OCI-LY7 (cell line): ENCODE data around the gene ADISSP. TPM values are rescaled to one million over a fixed set of nuclear protein-coding genes. Genes with fewer than 3 reads are reported as not detected.
A peak's percentile ranks its signal among the peaks of the same experiment; 100 is the strongest.

Experiments
- BruUV-seq: library from RNA; stranded (reverse); fragments of 400-500 nt; replicated peaks from 2 replicates; lab custom pipeline; 2021; lab: Mats Ljungman, UMichigan
- CTCF ChIA-PET: fragments of 300-600 bp; sonication (Branson Sonifier 250); formaldehyde crosslinking; loops from one replicate; lab custom pipeline; 2022; ENCODE audit warnings: antibody characterized with exemption; ENCODE audit not compliant: unreplicated experiment; lab: Charles Lee
- POLR2A ChIA-PET: fragments of 300-600 bp; sonication (Branson Sonifier 250); formaldehyde crosslinking; loops from one replicate; lab custom pipeline; 2022; ENCODE audit warnings: antibody characterized with exemption; lab: Charles Lee
- DNase-seq: peaks from one replicate; pipeline ENCODE4 v3.0.0-alpha.2; 2015; ENCODE audit warnings: low spot score
- H2AFZ ChIP-seq: fragments of 200-600 bp; sonication (generic), shearing (Covaris generic); 2 replicates; pipeline ENCODE4 v1.6.1; 2014; ENCODE audit warnings: mild to moderate bottlenecking, antibody characterized with exemption, low read length, moderate library complexity
- H3K27ac ChIP-seq: fragments of 200-600 bp; sonication (generic); 2 replicates; pipeline ENCODE4 v1.5.1; 2014; ENCODE audit warnings: mixed run types, low read depth, mild to moderate bottlenecking, moderate library complexity, low read length, inconsistent platforms; ENCODE audit not compliant: poor library complexity, severe bottlenecking
- H3K36me3 ChIP-seq: fragments of 200-600 bp; sonication (generic); 2 replicates; pipeline ENCODE4 v1.6.1; 2014; ENCODE audit warnings: mild to moderate bottlenecking, antibody characterized with exemption, low read length, moderate library complexity, mixed read lengths; ENCODE audit not compliant: insufficient read depth
- H3K4me1 ChIP-seq: fragments of 200-600 bp; sonication (generic); 2 replicates; pipeline ENCODE4 v1.5.1; 2014; ENCODE audit warnings: mild to moderate bottlenecking, low read length; ENCODE audit not compliant: insufficient read depth, poor library complexity, severe bottlenecking
- H3K4me2 ChIP-seq: fragments of 200-600 bp; sonication (generic); 2 replicates; pipeline ENCODE4 v1.6.1; 2014; ENCODE audit warnings: mild to moderate bottlenecking, low read length
- H3K4me3 ChIP-seq: fragments of 200-600 bp; sonication (generic); 2 replicates; pipeline ENCODE4 v1.5.1; 2014; ENCODE audit warnings: mild to moderate bottlenecking, low read depth, low read length; ENCODE audit not compliant: poor library complexity, severe bottlenecking
- H3K79me2 ChIP-seq: fragments of 200-600 bp; sonication (generic); 2 replicates; pipeline ENCODE4 v1.6.1; 2016; ENCODE audit warnings: low read depth, mild to moderate bottlenecking, low read length, moderate library complexity, mixed read lengths; ENCODE audit not compliant: insufficient read depth
- H3K9me2 ChIP-seq: fragments of 200-600 bp; sonication (generic); 2 replicates; pipeline ENCODE4 v1.6.1; 2016; ENCODE audit warnings: mild to moderate bottlenecking, low read length, mixed read lengths; ENCODE audit not compliant: insufficient read depth
- H3K9me3 ChIP-seq: fragments of 200-600 bp; sonication (generic); 2 replicates; pipeline ENCODE4 v1.6.1; 2014; ENCODE audit warnings: mild to moderate bottlenecking, mixed run types, low read length, mixed read lengths
- H4K20me1 ChIP-seq: fragments of 200-600 bp; sonication (generic); 2 replicates; pipeline ENCODE4 v1.6.1; 2014; ENCODE audit warnings: mild to moderate bottlenecking, antibody characterized with exemption, low read length, moderate library complexity, mixed read lengths; ENCODE audit not compliant: insufficient read depth
- EZH2phosphoT487 ChIP-seq: fragments of 200-600 bp; sonication (generic); IDR thresholded peaks from 2 replicates; pipeline ENCODE4 v1.6.1; 2018; ENCODE audit warnings: low read depth, borderline replicate concordance, mild to moderate bottlenecking, mixed run types, antibody characterized with exemption, low read length, moderate library complexity, mixed read lengths
- intact Hi-C: fragments of 100-400 bp; cut with micrococcal nuclease; formaldehyde crosslinking; loops from one replicate; pipeline ENCODE4 v1.10.0; 2022; ENCODE audit not compliant: unreplicated experiment
- total RNA-seq, 2 experiments: library from RNA; depleted of rRNA in 1 of 2; stranded (reverse); fragments of >200 nt in 1 of 2; shearing (Covaris generic) in 1 of 2; gene quantifications; 2 replicates each; pipeline ENCODE4 v1.2.3, GENCODE V29; 2014 to 2022
- TF ChIP-seq, protein P1 (sequence below): fragments of 200-600 bp; sonication (generic); conservative IDR thresholded peaks from 2 replicates; pipeline ENCODE4 v1.5.1; 2014; ENCODE audit warnings: mild to moderate bottlenecking, antibody characterized with exemption, low read length, moderate library complexity, mixed read lengths

ADISSP gene
- total RNA-seq, 2 experiments from 2014 or later: 64.4 to 66.7 TPM

DNA sequence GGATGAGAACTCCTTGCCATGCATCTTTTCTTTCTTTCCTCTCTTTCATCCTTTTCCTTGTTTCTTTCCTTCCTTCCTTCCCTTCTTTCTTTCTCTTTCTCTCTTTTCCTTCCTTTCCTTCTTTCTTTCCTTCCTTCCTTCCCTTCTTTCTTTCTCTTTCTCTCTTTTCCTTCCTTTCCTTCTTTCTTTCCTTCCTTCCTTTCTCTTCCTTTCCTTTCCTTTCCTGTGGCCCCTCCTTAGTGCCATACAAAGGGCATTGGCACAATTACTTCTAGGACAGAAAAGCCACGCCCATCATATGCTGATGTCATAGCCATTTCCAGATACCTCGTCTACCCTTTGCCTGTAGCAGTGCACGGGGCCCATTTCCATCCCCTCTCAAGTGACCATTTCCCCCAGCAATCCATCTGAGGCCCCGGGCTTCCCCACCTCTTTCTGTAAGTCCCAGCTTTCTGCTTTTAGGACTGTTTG is 21.2 kb upstream of the ADISSP start:
- no TSS peak for BruUV-seq
- no peak for TF ChIP-seq EZH2phosphoT487
- TF ChIP-seq, protein P1, sequence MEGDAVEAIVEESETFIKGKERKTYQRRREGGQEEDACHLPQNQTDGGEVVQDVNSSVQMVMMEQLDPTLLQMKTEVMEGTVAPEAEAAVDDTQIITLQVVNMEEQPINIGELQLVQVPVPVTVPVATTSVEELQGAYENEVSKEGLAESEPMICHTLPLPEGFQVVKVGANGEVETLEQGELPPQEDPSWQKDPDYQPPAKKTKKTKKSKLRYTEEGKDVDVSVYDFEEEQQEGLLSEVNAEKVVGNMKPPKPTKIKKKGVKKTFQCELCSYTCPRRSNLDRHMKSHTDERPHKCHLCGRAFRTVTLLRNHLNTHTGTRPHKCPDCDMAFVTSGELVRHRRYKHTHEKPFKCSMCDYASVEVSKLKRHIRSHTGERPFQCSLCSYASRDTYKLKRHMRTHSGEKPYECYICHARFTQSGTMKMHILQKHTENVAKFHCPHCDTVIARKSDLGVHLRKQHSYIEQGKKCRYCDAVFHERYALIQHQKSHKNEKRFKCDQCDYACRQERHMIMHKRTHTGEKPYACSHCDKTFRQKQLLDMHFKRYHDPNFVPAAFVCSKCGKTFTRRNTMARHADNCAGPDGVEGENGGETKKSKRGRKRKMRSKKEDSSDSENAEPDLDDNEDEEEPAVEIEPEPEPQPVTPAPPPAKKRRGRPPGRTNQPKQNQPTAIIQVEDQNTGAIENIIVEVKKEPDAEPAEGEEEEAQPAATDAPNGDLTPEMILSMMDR: no peak
- H3K9me3 ChIP-seq: no peaks in the 10 kb centered on the region
- DNase-seq: peak; percentile 49
- no peaks in the 10 kb centered on the region for H4K20me1 ChIP-seq
- H3K36me3 ChIP-seq: no peaks in the 10 kb centered on the region; the same call in 1 of the 2 replicates
- ChIA-PET POLR2A (interaction anchor here (0.6 to 3.2 kb wide), 3 partner anchors 12 to 32 kb away, joined by 3 to 16 read pairs (median 4); partner anchors contain the start of gene AP5S1), CTCF (interaction anchor here (1.7 kb wide), 1 partner anchor 30 kb away, joined by 4 read pairs; no protein-coding TSS in a partner anchor)
- H2AFZ ChIP-seq: no peak overlapping the region
- peaks cover 15% of the 10 kb centered on the region; the same call in 1 of the 2 replicates for H3K79me2 ChIP-seq
- intact Hi-C loops: no loop called here
- H3K27ac ChIP-seq: no peak overlapping the region
- H3K9me2 ChIP-seq: no peaks in the 10 kb centered on the region
- no peak overlapping the region for H3K4me3 ChIP-seq
- H3K4me1 ChIP-seq: peaks cover 28% of the 10 kb centered on the region
- peak overlapping the region; percentile 73 for H3K4me2 ChIP-seq

- no peaks in the 10 kb centered on the region; the same call in 1 of the 2 replicates for H3K36me3 ChIP-seq
- no peaks in the 10 kb centered on the region; the same call in 1 of the 2 replicates for H4K20me1 ChIP-seq
- H3K79me2 ChIP-seq: peaks cover 15% of the 10 kb centered on the region; the same call in 1 of the 2 replicates
- peak overlapping the region; percentile 73 for H3K4me2 ChIP-seq
- peak overlapping the region; percentile 94 for H2AFZ ChIP-seq
- H3K9me3 ChIP-seq: no peaks in the 10 kb centered on the region
- intact Hi-C loops: loop anchor here (1.0 to 2.0 kb wide), 5 partner anchors 9 to 297 kb away; partner anchors contain the start of genes AP5S1, CDC25B and PANK2
- H3K4me1 ChIP-seq: peaks cover 28% of the 10 kb centered on the region
- POLR2A ChIA-PET: interaction anchor here (0.6 to 3.2 kb wide), 5 partner anchors 24 to 1511 kb away, joined by 3 to 16 read pairs (median 3); partner anchors contain the start of gene AP5S1
- TF ChIP-seq EZH2phosphoT487: no peak
- TF ChIP-seq, protein P1: no peak
- H3K9me2 ChIP-seq: no peaks in the 10 kb centered on the region
- no peak for DNase-seq
- TSS peak; percentile 73 for BruUV-seq
- H3K27ac ChIP-seq: no peak overlapping the region
- CTCF ChIA-PET: interaction anchor here (1.7 kb wide), 2 partner anchors 31 to 32 kb away, joined by 4 read pairs; partner anchors contain the start of gene AP5S1
- peak overlapping the region; percentile 70 for H3K4me3 ChIP-seq
Measured at GRCh38 chr20:3787324-3788014, 19.9 kb upstream of the ADISSP start.
